Lower leg skin (tissue), 3 donors: ENCODE measurements around the gene MDH1B.

Experiments
- POLR2A ChIP-seq, 2 donors: fragments of 450-650 bp; IDR thresholded peaks; one replicate each; pipeline ENCODE4 v1.6.1; 2016 to 2017; ENCODE audit warnings: antibody characterized with exemption in 2 of 2, mild to moderate bottlenecking in 1 of 2, moderate library complexity in 1 of 2
- TF ChIP-seq, protein P1 (sequence below), 3 donors: fragments of 450-650 bp; IDR thresholded peaks; one replicate each; pipeline ENCODE4 v1.5.1; 2016; ENCODE audit warnings: antibody characterized with exemption in 3 of 3, mild to moderate bottlenecking in 3 of 3, moderate library complexity in 2 of 3

DNA sequence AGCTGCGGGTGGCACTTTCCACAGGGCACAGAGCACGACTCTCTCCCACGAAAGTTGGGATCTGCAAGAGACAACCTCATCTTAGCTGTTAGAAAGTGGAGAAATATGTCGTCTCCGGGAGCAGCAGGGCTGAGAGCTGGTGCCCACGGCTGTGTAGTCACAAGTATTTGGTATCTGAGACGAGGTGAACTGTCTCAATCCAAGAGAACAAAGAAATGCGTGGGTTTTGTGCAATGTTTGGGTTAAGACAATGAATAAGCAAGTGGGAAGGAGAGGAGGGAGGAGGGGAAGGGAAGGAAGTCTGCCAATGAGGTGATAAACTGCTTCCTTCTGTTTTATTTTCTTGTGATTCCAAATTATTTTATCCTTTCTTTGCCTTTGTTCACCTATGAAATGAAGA lies 65.0 kb downstream of the MDH1B start:
- TF ChIP-seq, protein P1, sequence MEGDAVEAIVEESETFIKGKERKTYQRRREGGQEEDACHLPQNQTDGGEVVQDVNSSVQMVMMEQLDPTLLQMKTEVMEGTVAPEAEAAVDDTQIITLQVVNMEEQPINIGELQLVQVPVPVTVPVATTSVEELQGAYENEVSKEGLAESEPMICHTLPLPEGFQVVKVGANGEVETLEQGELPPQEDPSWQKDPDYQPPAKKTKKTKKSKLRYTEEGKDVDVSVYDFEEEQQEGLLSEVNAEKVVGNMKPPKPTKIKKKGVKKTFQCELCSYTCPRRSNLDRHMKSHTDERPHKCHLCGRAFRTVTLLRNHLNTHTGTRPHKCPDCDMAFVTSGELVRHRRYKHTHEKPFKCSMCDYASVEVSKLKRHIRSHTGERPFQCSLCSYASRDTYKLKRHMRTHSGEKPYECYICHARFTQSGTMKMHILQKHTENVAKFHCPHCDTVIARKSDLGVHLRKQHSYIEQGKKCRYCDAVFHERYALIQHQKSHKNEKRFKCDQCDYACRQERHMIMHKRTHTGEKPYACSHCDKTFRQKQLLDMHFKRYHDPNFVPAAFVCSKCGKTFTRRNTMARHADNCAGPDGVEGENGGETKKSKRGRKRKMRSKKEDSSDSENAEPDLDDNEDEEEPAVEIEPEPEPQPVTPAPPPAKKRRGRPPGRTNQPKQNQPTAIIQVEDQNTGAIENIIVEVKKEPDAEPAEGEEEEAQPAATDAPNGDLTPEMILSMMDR (IDR thresholded peaks at IDR 0.05) = no peak
- TF ChIP-seq POLR2A (IDR thresholded peaks at IDR 0.05) = no peak
